Neuronal stem cell (in vitro differentiated cells): ENCODE data around the gene POLG2.

Experiments used
- DNase-seq: peaks from one replicate; pipeline ENCODE4 v3.0.0-alpha.2; 2013; ENCODE audit warnings: low spot score
- H2AFZ ChIP-seq: one replicate; pipeline ENCODE4 v1.6.1; 2013; ENCODE audit warnings: mild to moderate bottlenecking, low read length, inconsistent platforms
- H2AK5ac ChIP-seq: 2 replicates; pipeline ENCODE4 v1.6.1; 2013; ENCODE audit warnings: low read depth, mild to moderate bottlenecking, inconsistent platforms, low read length, moderate library complexity, mixed read lengths
- H2BK120ac ChIP-seq: 2 replicates; pipeline ENCODE4 v1.6.1; 2013; ENCODE audit warnings: low read depth, mild to moderate bottlenecking, inconsistent platforms, low read length, moderate library complexity, mixed read lengths
- H2BK12ac ChIP-seq: one replicate; pipeline ENCODE4 v1.6.1; 2013; ENCODE audit warnings: low read length, inconsistent platforms
- H2BK15ac ChIP-seq: 2 replicates; pipeline ENCODE4 v1.6.1; 2013; ENCODE audit warnings: mild to moderate bottlenecking, low read length, inconsistent platforms, mixed read lengths
- H2BK5ac ChIP-seq: one replicate; pipeline ENCODE4 v1.6.1; 2013; ENCODE audit warnings: inconsistent platforms, mild to moderate bottlenecking, low read length, moderate library complexity
- H3K14ac ChIP-seq: one replicate; pipeline ENCODE4 v1.6.1; 2013; ENCODE audit warnings: low read length, inconsistent platforms
- H3K18ac ChIP-seq: 2 replicates; pipeline ENCODE4 v1.6.1; 2013; ENCODE audit warnings: low read length, inconsistent platforms
- H3K23ac ChIP-seq: 2 replicates; pipeline ENCODE4 v1.6.1; 2013; ENCODE audit warnings: low read depth, mild to moderate bottlenecking, mixed read lengths, low read length, inconsistent platforms; ENCODE audit not compliant: poor library complexity
- H3K27ac ChIP-seq: replicated peaks from 3 replicates; pipeline ENCODE4 v1.5.1; 2013; ENCODE audit warnings: low read length, inconsistent platforms
- H3K27me3 ChIP-seq, 3 experiments: 2 replicates each; pipeline ENCODE4 v1.6.1; 2013; ENCODE audit warnings: low read length in 3 of 3, mild to moderate bottlenecking in 2 of 3, inconsistent platforms in 1 of 3, low read depth in 1 of 3, mixed read lengths in 1 of 3, moderate library complexity in 1 of 3; ENCODE audit not compliant: control insufficient read depth in 3 of 3, insufficient read depth in 3 of 3
- H3K36me3 ChIP-seq, 2 donors: replicated peaks in 1 of 2; 2 replicates each; pipeline ENCODE4 v1.6.1; 2013; ENCODE audit warnings: low read length in 2 of 2; ENCODE audit not compliant: control insufficient read depth in 2 of 2, insufficient read depth in 2 of 2
- H3K4ac ChIP-seq: 2 replicates; pipeline ENCODE4 v1.6.1; 2013; ENCODE audit warnings: inconsistent platforms, mild to moderate bottlenecking, low read length, moderate library complexity
- H3K4me1 ChIP-seq, 2 donors: 1 replicate in 1 of 2; 2 replicates in 1 of 2; pipeline ENCODE4 v1.6.1; 2013; ENCODE audit warnings: low read length in 2 of 2, low read depth in 1 of 2; ENCODE audit not compliant: control insufficient read depth in 2 of 2, insufficient read depth in 1 of 2
- H3K4me2 ChIP-seq: one replicate; pipeline ENCODE4 v1.6.1; 2013; ENCODE audit warnings: mild to moderate bottlenecking, low read length, inconsistent platforms; ENCODE audit not compliant: insufficient read depth, poor library complexity, severe bottlenecking
- H3K4me3 ChIP-seq, 2 donors: 2 replicates each; pipeline ENCODE4 v1.5.1; 2013; ENCODE audit warnings: low read length in 2 of 2, mild to moderate bottlenecking in 2 of 2, inconsistent platforms in 1 of 2, moderate library complexity in 1 of 2
- H3K79me1 ChIP-seq: one replicate; pipeline ENCODE4 v1.6.1; 2013; ENCODE audit warnings: low read depth, mild to moderate bottlenecking, inconsistent platforms, low read length, moderate library complexity
- H3K9ac ChIP-seq: one replicate; pipeline ENCODE4 v1.6.1; 2013; ENCODE audit warnings: mild to moderate bottlenecking, low read depth, low read length, inconsistent platforms; ENCODE audit not compliant: poor library complexity
- H3K9me3 ChIP-seq, 2 donors: replicated peaks in 1 of 2; 2 replicates each; pipeline versions ENCODE3 to v1.6.1; 2013; ENCODE audit warnings: low read length in 2 of 2, mild to moderate bottlenecking in 2 of 2, inconsistent platforms in 1 of 2, low read depth in 1 of 2, mixed read lengths in 1 of 2, moderate library complexity in 1 of 2; ENCODE audit not compliant: control insufficient read depth in 2 of 2, insufficient read depth in 1 of 2
- H4K8ac ChIP-seq: one replicate; pipeline ENCODE4 v1.6.1; 2013; ENCODE audit warnings: low read depth, mild to moderate bottlenecking, inconsistent platforms, low read length, moderate library complexity
- H4K91ac ChIP-seq: one replicate; pipeline ENCODE4 v1.6.1; 2013; ENCODE audit warnings: low read length, low read depth, mild to moderate bottlenecking, inconsistent platforms; ENCODE audit not compliant: poor library complexity
- WGBS, 2 donors: extraction: QIAGEN DNeasy Blood & Tissue Kit; methylation state at CpG; one replicate each; pipeline ENCODE4 v1.1.7; 2013; ENCODE audit warnings: missing lambda C conversion rate in 2 of 2, mixed read lengths in 1 of 2; ENCODE audit not compliant: insufficient read length in 2 of 2, insufficient replicate concordance in 1 of 2; ENCODE audit errors: extremely low coverage in 2 of 2; 5-methylcytosine and 5-hydroxymethylcytosine counted together

The POLG2 gene

DNA sequence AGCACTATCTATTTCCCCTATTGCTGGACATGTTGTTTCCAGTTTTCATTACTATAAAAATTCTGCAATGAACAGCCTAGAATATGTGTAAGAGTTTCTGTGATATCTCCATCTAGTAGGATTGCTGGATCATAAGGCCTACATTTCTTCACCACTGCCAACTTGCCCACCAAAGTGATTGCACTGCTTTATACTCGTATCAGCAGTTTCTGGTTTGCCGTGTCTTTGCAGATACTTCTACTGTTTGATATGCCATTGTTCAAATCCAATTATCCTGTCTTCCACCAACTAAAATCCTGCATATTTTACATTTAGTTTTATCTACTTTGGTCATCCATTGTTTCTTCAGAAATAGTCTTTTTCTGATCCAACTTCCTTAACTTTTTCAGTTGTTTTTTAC is 31.1 kb upstream of the POLG2 start:
- Histone ChIP-seq H3K9ac (no peak overlapping the region), H2BK120ac (no peak overlapping the region), H3K4me3 (no peak overlapping the region), H3K18ac (no peak overlapping the region), H2BK12ac (no peak overlapping the region), H3K9me3 (no peaks in the 10 kb centered on the region), H3K36me3 (peaks cover 36 to 99% of the 10 kb centered on the region in 2 donors), H2BK5ac (no peak overlapping the region), H4K8ac (no peak overlapping the region), H3K4me2 (no peak overlapping the region), H3K4me1 (no peaks in the 10 kb centered on the region), H3K23ac (no peak overlapping the region), H3K27ac (no peak overlapping the region), H3K14ac (no peak overlapping the region), H3K27me3 (no peaks in the 10 kb centered on the region), H3K4ac (no peak overlapping the region), H2BK15ac (no peak overlapping the region), H2AK5ac (no peak overlapping the region), H3K79me1 (no peaks in the 10 kb centered on the region), H2AFZ (no peak overlapping the region), H4K91ac (no peak overlapping the region)
- WGBS, 2 donors: no CpG with 5 or more reads among the region's 2 CpGs
- no peak for DNase-seq

DNA sequence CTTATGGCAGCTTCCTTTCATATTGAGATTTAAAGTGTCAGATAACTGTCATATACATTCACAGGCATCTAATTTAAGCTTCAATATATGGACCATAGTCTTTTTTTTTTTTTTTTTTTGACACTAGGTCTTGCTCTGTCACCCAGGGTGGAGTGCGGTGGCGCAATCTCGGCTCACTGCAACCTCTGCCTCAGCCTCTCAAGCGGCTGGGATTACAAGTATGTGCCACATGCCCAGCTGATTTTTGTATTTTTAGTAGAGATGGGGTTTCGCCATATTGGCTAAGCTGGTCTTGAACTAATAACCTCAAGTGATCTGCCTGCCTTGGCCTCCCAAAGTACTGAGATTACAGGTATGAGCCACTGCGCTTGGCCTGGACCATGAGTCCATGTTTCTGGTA is 23.5 kb upstream of the POLG2 start:
- Histone ChIP-seq H3K36me3 (peaks cover 21 to 99% of the 10 kb centered on the region in 2 donors), H3K14ac (no peak overlapping the region), H2AFZ (no peak overlapping the region), H2AK5ac (no peak overlapping the region), H2BK12ac (no peak overlapping the region), H3K4ac (no peak overlapping the region), H4K91ac (no peak overlapping the region), H2BK15ac (no peak overlapping the region), H3K4me2 (no peak overlapping the region), H3K9ac (no peak overlapping the region), H3K4me1 (no peaks in the 10 kb centered on the region), H3K18ac (no peak overlapping the region), H2BK5ac (no peak overlapping the region), H4K8ac (no peak overlapping the region), H3K4me3 (no peak overlapping the region), H2BK120ac (no peak overlapping the region), H3K79me1 (peaks cover under 1% of the 10 kb centered on the region), H3K27me3 (no peaks in the 10 kb centered on the region), H3K9me3 (no peaks in the 10 kb centered on the region), H3K23ac (no peak overlapping the region), H3K27ac (no peak overlapping the region)
- no peak for DNase-seq
- WGBS, 2 donors: no CpG with 5 or more reads among the region's 6 CpGs

- WGBS, 2 donors: no CpG with 5 or more reads among the region's 6 CpGs
Measured at GRCh38 chr17:64519601-64520000, 22.7 kb upstream of the POLG2 start.

DNA sequence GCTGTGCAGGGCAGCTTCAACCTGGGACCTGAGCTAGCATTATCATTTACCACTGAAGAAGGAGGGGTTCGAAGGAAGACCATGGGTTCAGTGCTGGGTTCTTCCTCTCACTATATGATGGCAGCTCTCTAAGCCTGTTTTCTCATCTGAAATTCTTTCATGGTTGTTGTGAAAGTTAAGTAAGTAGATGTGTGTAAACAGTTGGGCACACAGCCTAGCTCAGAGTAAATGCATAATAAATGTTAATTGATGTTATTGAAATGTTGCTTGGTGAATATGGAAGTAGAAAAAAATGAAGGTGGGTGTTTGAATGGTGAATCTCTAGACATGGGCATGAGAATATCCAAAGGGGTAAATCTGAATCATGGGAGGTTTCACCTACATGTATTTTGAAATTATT is 19.0 kb upstream of the POLG2 start:
- Histone ChIP-seq H2BK120ac (no peak overlapping the region), H4K8ac (no peak overlapping the region), H2BK12ac (no peak overlapping the region), H3K4me1 (no peaks in the 10 kb centered on the region), H3K9me3 (no peaks in the 10 kb centered on the region), H4K91ac (no peak overlapping the region), H3K4ac (no peak overlapping the region), H3K9ac (no peak overlapping the region), H3K79me1 (peaks cover 2% of the 10 kb centered on the region), H3K18ac (no peak overlapping the region), H3K27me3 (no peaks in the 10 kb centered on the region), H3K14ac (no peak overlapping the region), H2AK5ac (no peak overlapping the region), H3K4me3 (no peak overlapping the region), H3K4me2 (no peak overlapping the region), H3K23ac (no peak overlapping the region), H3K36me3 (peaks cover 17 to 100% of the 10 kb centered on the region in 2 donors), H3K27ac (no peak overlapping the region), H2BK15ac (no peak overlapping the region), H2AFZ (no peak overlapping the region), H2BK5ac (no peak overlapping the region)
- WGBS, 2 donors: no CpG with 5 or more reads among the region's 1 CpG
- DNase-seq: no peak

More at GRCh38 chr17:64519601-64520000, 22.7 kb upstream of the POLG2 start:
- Histone ChIP-seq H3K4me2 (no peak overlapping the region), H4K8ac (no peak overlapping the region), H2AK5ac (no peak overlapping the region), H2BK12ac (no peak overlapping the region), H2BK120ac (no peak overlapping the region), H3K23ac (no peak overlapping the region), H4K91ac (no peak overlapping the region), H3K27me3 (no peaks in the 10 kb centered on the region), H3K18ac (no peak overlapping the region), H3K36me3 (peaks cover 22 to 99% of the 10 kb centered on the region in 2 donors), H3K4me1 (no peaks in the 10 kb centered on the region), H3K14ac (no peak overlapping the region), H3K9ac (no peak overlapping the region), H2BK5ac (no peak overlapping the region), H3K79me1 (peaks cover 2% of the 10 kb centered on the region), H3K4me3 (no peak overlapping the region), H2BK15ac (no peak overlapping the region), H3K9me3 (no peaks in the 10 kb centered on the region), H3K4ac (no peak overlapping the region), H3K27ac (no peak overlapping the region), H2AFZ (no peak overlapping the region)
- no peak for DNase-seq
